H1 (cell line): ENCODE measurements around the gene NSUN6.

ENCODE experiments used
- BACH1 ChIP-seq: IDR thresholded peaks from 2 replicates; pipeline ENCODE4 v1.6.1; 2012; ENCODE audit warnings: low read length, improper control_type of control experiment
- CBX5 ChIP-seq: fragments of 300-800, 300-1000 bp; sonication (generic); IDR thresholded peaks from 2 replicates; pipeline ENCODE4 v1.7.1; 2016; ENCODE audit warnings: antibody characterized with exemption, low read length, low read depth
- CHD2 ChIP-seq: IDR thresholded peaks from 2 replicates; pipeline ENCODE4 v1.6.1; 2012; ENCODE audit warnings: low read length, improper control_type of control experiment
- CTBP2 ChIP-seq: IDR thresholded peaks from 2 replicates; pipeline ENCODE4 v1.7.0; 2011; ENCODE audit warnings: borderline replicate concordance, mild to moderate bottlenecking, moderate library complexity, mixed read lengths, low read length; ENCODE audit not compliant: insufficient read depth, insufficient read length
- CTCF ChIP-seq, 3 experiments: IDR thresholded peaks; 1 replicate in 2 of 3; 2 replicates in 1 of 3; pipeline versions ENCODE4 v1.5.1 to v1.6.1; 2011; ENCODE audit warnings: low read length in 3 of 3, mild to moderate bottlenecking in 3 of 3, inconsistent platforms in 2 of 3, low read depth in 1 of 3, moderate library complexity in 1 of 3; ENCODE audit not compliant: insufficient read depth in 1 of 3; ENCODE audit errors: control extremely low read depth in 1 of 3
- EGR1 ChIP-seq: IDR thresholded peaks from 2 replicates; pipeline ENCODE4 v1.6.1; 2011; ENCODE audit warnings: low read depth, low read length, borderline replicate concordance
- KDM4A ChIP-seq: IDR thresholded peaks from one replicate; pipeline ENCODE4 v1.7.1; 2012; ENCODE audit warnings: low read depth, mild to moderate bottlenecking, moderate library complexity, low read length, inconsistent platforms; ENCODE audit not compliant: severe bottlenecking
- POLR2A ChIP-seq, 2 experiments: IDR thresholded peaks; 1 replicate in 1 of 2; 2 replicates in 1 of 2; pipeline ENCODE4 v1.6.1; 2011; ENCODE audit warnings: low read depth in 2 of 2, low read length in 2 of 2, mild to moderate bottlenecking in 2 of 2; ENCODE audit errors: control extremely low read depth in 1 of 2
- SIX5 ChIP-seq: IDR thresholded peaks from 2 replicates; pipeline ENCODE4 v1.6.1; 2011; ENCODE audit warnings: mild to moderate bottlenecking, low read depth, low read length
- SUZ12 ChIP-seq: fragments of 200-600 bp; sonication (generic); IDR thresholded peaks from 2 replicates; pipeline ENCODE4 v1.6.1; 2012; ENCODE audit warnings: mild to moderate bottlenecking, inconsistent platforms, low read length, moderate library complexity, mixed read lengths
- TAF1 ChIP-seq: IDR thresholded peaks from 2 replicates; pipeline ENCODE4 v1.6.1; 2011; ENCODE audit warnings: mild to moderate bottlenecking, low read depth, low read length
- TEAD4 ChIP-seq: IDR thresholded peaks from 2 replicates; pipeline ENCODE4 v1.6.1; 2012; ENCODE audit warnings: low read depth, low read length, inconsistent platforms, mixed read lengths
- USF2 ChIP-seq: IDR thresholded peaks from 2 replicates; pipeline ENCODE4 v1.6.1; 2011; ENCODE audit warnings: low read length, improper control_type of control experiment

- no peak for TF ChIP-seq CTCF (IDR thresholded peaks at IDR 0.05; ENCODE audit: control extremely low read depth in 1 of 3, insufficient read depth in 1 of 3, low read depth in 1 of 3, low read length in 3 of 3)
- TF ChIP-seq POLR2A (IDR thresholded peaks at IDR 0.05; ENCODE audit: control extremely low read depth in 1 of 2, low read depth in 2 of 2, low read length in 2 of 2), result no peak
- TF ChIP-seq SIX5, result no peak
- TF ChIP-seq SUZ12, result no peak
- no peak for TF ChIP-seq CTBP2
- TF ChIP-seq EGR1, result no peak
- no peak for TF ChIP-seq KDM4A
- no peak for TF ChIP-seq TAF1
- TF ChIP-seq CBX5, result no peak
- no peak for TF ChIP-seq BACH1
- no peak for TF ChIP-seq USF2
- no peak for TF ChIP-seq CHD2
- no peak for TF ChIP-seq TEAD4
Measured at GRCh38 chr10:18571076-18571475, 80.3 kb downstream of the NSUN6 start.
